HG03521 (cell line): Measurements from ENCODE around the gene TCAP.
"Not testable (repeated sequence)": the region's sequence is repeated elsewhere in the genome, so short reads cannot be mapped to it uniquely, and the experiment has no call there.

Experiments used
- ATAC-seq: cut with Tn5 transposase; IDR thresholded peaks from one replicate; pipeline ENCODE4 v1.9.1; 2021; ENCODE audit warnings: mild to moderate bottlenecking, moderate library complexity; ENCODE audit not compliant: unreplicated experiment

TCAP gene

GRCh38 chr17:39678340-39679116, 13.4 kb downstream of the TCAP start:
- ATAC-seq, result no peak

- no peak for ATAC-seq
Observed at GRCh38 chr17:39679521-39680192, 14.5 kb downstream of the TCAP start.

GRCh38 chr17:39683295-39683939, 18.3 kb downstream of the TCAP start:
- ATAC-seq, result no peak

GRCh38 chr17:39684369-39685192, 19.4 kb downstream of the TCAP start:
- ATAC-seq, result no peak

GRCh38 chr17:39687101-39687545, 22.0 kb downstream of the TCAP start:
- no peak for ATAC-seq

- ATAC-seq, result peak; percentile 86
Observed at GRCh38 chr17:39687546-39688474, 22.7 kb downstream of the TCAP start, which contains the start of gene PGAP3. PGAP3 (minus strand) TSS chr17:39688057; CDS start chr17:39688014, 43 bp downstream.

GRCh38 chr17:39688475-39688835, 23.3 kb downstream of the TCAP start:
- ATAC-seq, result no peak

- no peak for ATAC-seq
Observed at GRCh38 chr17:39688945-39689344, 23.8 kb downstream of the TCAP start.

- no peak for ATAC-seq
Observed at GRCh38 chr17:39694593-39694992, 29.4 kb downstream of the TCAP start.

GRCh38 chr17:39695089-39695474, 29.9 kb downstream of the TCAP start:
- no peak for ATAC-seq

- ATAC-seq, result no peak
Observed at GRCh38 chr17:39696731-39697130, 31.6 kb downstream of the TCAP start.

GRCh38 chr17:39697961-39698360, 32.8 kb downstream of the TCAP start:
- ATAC-seq, result no peak

- not testable (repeated sequence) for ATAC-seq
Observed at GRCh38 chr17:39699157-39699817, 34.1 kb downstream of the TCAP start.

- no peak for ATAC-seq
Observed at GRCh38 chr17:39699818-39700147, 34.6 kb downstream of the TCAP start, which contains the start of gene ERBB2. ERBB2 (plus strand) TSS chr17:39700064; CDS start chr17:39700239, 175 bp downstream.

- ATAC-seq, result no peak
Observed at GRCh38 chr17:39700148-39700987, 35.2 kb downstream of the TCAP start.

- no peak for ATAC-seq
Observed at GRCh38 chr17:39701012-39701783, 36.0 kb downstream of the TCAP start.

GRCh38 chr17:39701784-39702422, 36.8 kb downstream of the TCAP start:
- no peak for ATAC-seq
